Coronary artery (tissue), 2 donors: Measurements from ENCODE around the gene ZFP42.
"Not testable (repeated sequence)": the region's sequence is repeated elsewhere in the genome, so short reads cannot be mapped to it uniquely, and the experiment has no call there.

Experiments
- DNase-seq: peaks from one replicate; pipeline ENCODE4 v3.0.0-alpha.2; 2017; ENCODE audit warnings: low spot score
- H3K27ac ChIP-seq, 2 donors: fragments of 200-600 bp; sonication (generic); one replicate each; pipeline ENCODE4 v1.5.1; 2016 to 2019
- H3K4me3 ChIP-seq: fragments of 200-600 bp; sonication (generic); 2 replicates; pipeline ENCODE4 v1.5.1; 2016; ENCODE audit warnings: mild to moderate bottlenecking, moderate library complexity
- CTCF ChIP-seq: fragments of 200-600 bp; sonication (generic); IDR thresholded peaks from one replicate; pipeline ENCODE4 v1.5.1; 2019; ENCODE audit warnings: antibody characterized with exemption

Gene ZFP42

GRCh38 chr4:187992971-187993370 lies 2.6 kb upstream of the ZFP42 start:
- Histone ChIP-seq H3K4me3 (no peak overlapping the region), H3K27ac (no peak overlapping the region)
- no peak for DNase-seq
- no peak for TF ChIP-seq CTCF

GRCh38 chr4:187993827-187994226 lies 1.7 kb upstream of the ZFP42 start:
- TF ChIP-seq CTCF = no peak
- DNase-seq = no peak
- H3K4me3 ChIP-seq = no peak overlapping the region

GRCh38 chr4:187996502-187997177 lies 1.1 kb downstream of the ZFP42 start:
- DNase-seq = no peak
- H3K4me3 ChIP-seq = no peak overlapping the region
- no peak for TF ChIP-seq CTCF
- H3K27ac ChIP-seq = no peak overlapping the region

More at GRCh38 chr4:187993827-187994226, 1.7 kb upstream of the ZFP42 start:
- H3K27ac ChIP-seq = no peak overlapping the region

- DNase-seq, H3K4me3 ChIP-seq, H3K27ac ChIP-seq: not testable (repeated sequence)
These were observed 2.4 kb downstream of the ZFP42 start for GRCh38 chr4:187997991-187998390.

- no peak for DNase-seq
- no peak overlapping the region for H3K4me3 ChIP-seq
- no peak overlapping the region for H3K27ac ChIP-seq
- TF ChIP-seq CTCF = no peak
These were observed 3.9 kb downstream of the ZFP42 start for GRCh38 chr4:187999406-187999932.

GRCh38 chr4:188002323-188002722 lies 6.8 kb downstream of the ZFP42 start:
- no peak for TF ChIP-seq CTCF
- no peak overlapping the region for H3K4me3 ChIP-seq
- DNase-seq = no peak

GRCh38 chr4:188002751-188003150 lies 7.2 kb downstream of the ZFP42 start:
- Histone ChIP-seq H3K4me3 (no peak overlapping the region), H3K27ac (no peak overlapping the region)
- no peak for TF ChIP-seq CTCF
- no peak for DNase-seq

More at GRCh38 chr4:188002323-188002722, 6.8 kb downstream of the ZFP42 start:
- no peak overlapping the region for H3K27ac ChIP-seq
